ENCODE measurements around the gene STAT5A. TPM values are rescaled to one million over a fixed set of nuclear protein-coding genes. Genes with fewer than 3 reads are reported as not detected.

Gene STAT5A
- total and polyA plus RNA-seq, 9 of the 15 experiments (the other 6 are each of a cell fraction or from before 2014, with no cell fraction given), result 79.9 to 415 (median 196) TPM

DNA sequence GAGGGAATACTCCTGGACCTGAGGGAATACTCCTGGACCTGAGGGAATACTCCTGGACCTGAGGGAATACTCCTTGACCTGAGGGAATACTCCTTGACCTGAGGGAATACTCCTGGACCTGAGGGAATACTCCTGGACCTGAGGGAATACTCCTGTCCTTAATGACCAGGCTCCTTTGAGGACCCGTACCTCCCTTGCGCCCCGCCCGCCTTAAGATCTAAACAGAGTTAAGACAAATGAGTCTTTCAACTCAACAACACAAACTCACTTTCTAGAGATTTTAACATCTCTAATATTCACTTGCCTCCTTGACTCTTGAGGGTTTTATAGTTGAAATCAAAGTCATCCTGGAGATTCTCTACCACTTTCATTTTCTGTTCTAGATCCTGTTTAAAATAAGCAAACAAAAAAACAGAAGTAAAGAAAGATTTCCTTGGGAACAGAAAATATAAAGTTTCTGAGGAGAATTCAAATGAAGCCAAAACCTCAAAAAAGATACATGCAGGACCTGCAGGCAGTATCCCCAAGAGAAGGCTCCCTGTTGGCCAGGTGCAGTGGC, 50.2 kb downstream of the STAT5A start:
- no TSS peak for BruUV-seq (replicated peaks)
- POLR2A ChIA-PET, result interaction anchor here (1.3 kb wide), 1 partner anchor 15 kb away, joined by 4 read pairs; no protein-coding TSS in a partner anchor
- in situ Hi-C loops (cut with MboI) (no loop called here), intact Hi-C loops (cut with micrococcal nuclease) (no loop called here)
- no peak for ATAC-seq
- Histone ChIP-seq H3K9ac (ENCODE audit: insufficient read depth in 1 of 2, low read depth in 2 of 2, low read length in 2 of 2) (no peak overlapping the region), H4K20me1 (replicated peaks; ENCODE audit: control insufficient read depth, insufficient read depth, low read length) (no peaks in the 10 kb centered on the region), H3K27ac (ENCODE audit: extremely low read depth, low read depth, low read length) (no peak overlapping the region), H3K4me2 (ENCODE audit: insufficient read depth, low read length) (no peak overlapping the region), H3K79me2 (ENCODE audit: control insufficient read depth, insufficient read depth, low read length) (no peaks in the 10 kb centered on the region), H3K36me3 (ENCODE audit: control insufficient read depth, insufficient read depth, low read length) (peaks cover 82% of the 10 kb centered on the region), H3K27me3 (ENCODE audit: control insufficient read depth in 2 of 2, insufficient read depth in 2 of 2, low read length in 2 of 2) (no peaks in the 10 kb centered on the region), H3K9me1 (ENCODE audit: control insufficient read depth, insufficient read depth, low read length) (no peaks in the 10 kb centered on the region), H2AFZ (ENCODE audit: low read depth, low read length) (no peak overlapping the region), H3K4me3 (no peak overlapping the region), H3K9me3 (replicated peaks; ENCODE audit: control insufficient read depth, insufficient read depth, low read depth, low read length) (no peaks in the 10 kb centered on the region), H3K4me1 (replicated peaks in 1 of 2; ENCODE audit: control insufficient read depth in 2 of 2, insufficient read depth in 2 of 2, low read length in 2 of 2) (no peaks in the 10 kb centered on the region; a peak in 1 of 5 replicates)
- WGBS (ENCODE audit: insufficient coverage, low coverage, missing lambda C conversion rate), result 89% methylated on average over 4 of the region's 4 CpGs
- CTCF ChIA-PET (ENCODE audit: low intra/inter-chr PET ratio), result no interaction called here
- DNase-seq (ENCODE audit: extremely low read depth in 1 of 4, low spot score in 3 of 4), result no peak
- FAIRE-seq, result no peak
- TF ChIP-seq, protein P1, sequence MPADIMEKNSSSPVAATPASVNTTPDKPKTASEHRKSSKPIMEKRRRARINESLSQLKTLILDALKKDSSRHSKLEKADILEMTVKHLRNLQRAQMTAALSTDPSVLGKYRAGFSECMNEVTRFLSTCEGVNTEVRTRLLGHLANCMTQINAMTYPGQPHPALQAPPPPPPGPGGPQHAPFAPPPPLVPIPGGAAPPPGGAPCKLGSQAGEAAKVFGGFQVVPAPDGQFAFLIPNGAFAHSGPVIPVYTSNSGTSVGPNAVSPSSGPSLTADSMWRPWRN (IDR thresholded peaks at IDR 0.05; ENCODE audit: low read depth), result no peak
- TF ChIP-seq TEAD2 (tag; IDR thresholded peaks at IDR 0.05) (no peak), GTF2E2 (tag; IDR thresholded peaks at IDR 0.05) (no peak), CREBBP (IDR thresholded peaks at IDR 0.05; ENCODE audit: low read depth, low read length) (no peak), ZNF695 (CRISPR knock-in tag; IDR thresholded peaks at IDR 0.05) (no peak), HMGN3 (IDR thresholded peaks at IDR 0.05; ENCODE audit: borderline replicate concordance, extremely low read depth, insufficient read length, low read depth, low read length) (no peak), CBX5 (IDR thresholded peaks at IDR 0.05; ENCODE audit: borderline replicate concordance, low read depth) (no peak), NEUROD1 (IDR thresholded peaks at IDR 0.05; ENCODE audit: borderline replicate concordance, low read depth, low read length, partially characterized antibody) (no peak), ZNF77 (CRISPR knock-in tag; IDR thresholded peaks at IDR 0.05) (no peak), MTA2 (IDR thresholded peaks at IDR 0.05; ENCODE audit: low read depth) (no peak), CBFA2T2 (conservative IDR thresholded peaks at IDR 0.05) (no peak), U2AF2 (optimal IDR thresholded peaks at IDR 0.05; ENCODE audit: low read depth, low read length) (no peak), BRF1 (IDR thresholded peaks at IDR 0.05; ENCODE audit: borderline replicate concordance, extremely low read depth, insufficient read length) (no peak), POLR2A (conservative IDR thresholded peaks at IDR 0.05) (no peak), KDM4B (IDR thresholded peaks at IDR 0.05; ENCODE audit: borderline replicate concordance in 2 of 2, low read depth in 1 of 2) (no peak), SRSF1 (IDR thresholded peaks at IDR 0.05; ENCODE audit: low read depth, low read length) (no peak), CHCHD3 (CRISPR knock-in tag; IDR thresholded peaks at IDR 0.05) (no peak), ZBED1 (IDR thresholded peaks at IDR 0.05) (no peak), ZFPM2 (CRISPR knock-in tag; IDR thresholded peaks at IDR 0.05) (no peak)
- TF ChIP-seq, protein P2, sequence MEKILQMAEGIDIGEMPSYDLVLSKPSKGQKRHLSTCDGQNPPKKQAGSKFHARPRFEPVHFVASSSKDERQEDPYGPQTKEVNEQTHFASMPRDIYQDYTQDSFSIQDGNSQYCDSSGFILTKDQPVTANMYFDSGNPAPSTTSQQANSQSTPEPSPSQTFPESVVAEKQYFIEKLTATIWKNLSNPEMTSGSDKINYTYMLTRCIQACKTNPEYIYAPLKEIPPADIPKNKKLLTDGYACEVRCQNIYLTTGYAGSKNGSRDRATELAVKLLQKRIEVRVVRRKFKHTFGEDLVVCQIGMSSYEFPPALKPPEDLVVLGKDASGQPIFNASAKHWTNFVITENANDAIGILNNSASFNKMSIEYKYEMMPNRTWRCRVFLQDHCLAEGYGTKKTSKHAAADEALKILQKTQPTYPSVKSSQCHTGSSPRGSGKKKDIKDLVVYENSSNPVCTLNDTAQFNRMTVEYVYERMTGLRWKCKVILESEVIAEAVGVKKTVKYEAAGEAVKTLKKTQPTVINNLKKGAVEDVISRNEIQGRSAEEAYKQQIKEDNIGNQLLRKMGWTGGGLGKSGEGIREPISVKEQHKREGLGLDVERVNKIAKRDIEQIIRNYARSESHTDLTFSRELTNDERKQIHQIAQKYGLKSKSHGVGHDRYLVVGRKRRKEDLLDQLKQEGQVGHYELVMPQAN (IDR thresholded peaks at IDR 0.05; ENCODE audit: borderline replicate concordance), result no peak

Measured in K562 (cell line).